ENCODE data around the gene CHDH. TPM values are rescaled to one million over a fixed set of nuclear protein-coding genes. Genes with fewer than 3 reads are reported as not detected.

Gene CHDH
- total and polyA plus RNA-seq, 2 experiments from 2014 or later: 2.3 to 6.6 TPM

DNA sequence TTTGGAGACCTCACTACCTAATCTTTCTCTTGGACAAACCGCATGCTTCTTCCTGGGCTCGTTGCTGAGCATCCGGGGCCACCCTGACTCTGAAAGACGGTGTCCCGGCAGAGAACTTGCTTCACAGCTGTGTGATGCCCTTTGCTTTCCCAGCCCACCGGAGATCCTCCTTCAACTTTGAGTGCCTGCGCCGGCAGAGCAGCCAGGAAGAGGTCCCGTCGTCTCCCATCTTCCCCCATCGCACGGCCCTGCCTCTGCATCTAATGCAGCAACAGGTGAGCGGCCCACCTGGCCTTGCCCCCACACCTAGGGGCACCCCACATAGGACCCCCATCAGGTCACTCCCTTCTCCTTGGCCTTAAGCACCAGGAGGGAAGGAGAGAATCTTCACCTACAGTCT, 37.7 kb downstream of the CHDH start:
- DNase-seq (ENCODE audit: low spot score) (no peak), ATAC-seq (no peak)
- H2AFZ ChIP-seq: no peak overlapping the region
- Mint-ChIP-seq H3K4me3 (no peak overlapping the region), H3K4me1 (peaks cover 16% of the 10 kb centered on the region), H3K27me3 (ENCODE audit: insufficient read depth, low read depth, poor library complexity) (peaks cover 4% of the 10 kb centered on the region), H3K27ac (no peak overlapping the region), H3K36me3 (ENCODE audit: low read depth) (no peaks in the 10 kb centered on the region), H3K9me3 (no peaks in the 10 kb centered on the region)
- H3K9me2 ChIP-seq (ENCODE audit: insufficient read depth): no peaks in the 10 kb centered on the region
- no peak overlapping the region for H3K4me3 ChIP-seq
- H3K4me1 ChIP-seq (ENCODE audit: insufficient read depth): no peaks in the 10 kb centered on the region
- no peaks in the 10 kb centered on the region for H3K79me2 ChIP-seq (replicated peaks; ENCODE audit: insufficient read depth)
- H3F3A ChIP-seq (replicated peaks; ENCODE audit: low read depth): no peaks in the 10 kb centered on the region
- no peak overlapping the region for H3K27ac ChIP-seq (ENCODE audit: low read depth)
- no peak overlapping the region for H3K4me2 ChIP-seq
- no peaks in the 10 kb centered on the region for H4K20me1 ChIP-seq (replicated peaks; ENCODE audit: insufficient read depth)
- H3K27me3 ChIP-seq (ENCODE audit: insufficient read depth): no peaks in the 10 kb centered on the region
- TF ChIP-seq EZH2phosphoT487 (IDR thresholded peaks at IDR 0.05; ENCODE audit: unreplicated experiment) (no peak), JUNB (IDR thresholded peaks at IDR 0.05; ENCODE audit: unreplicated experiment) (no peak), EZH2 (IDR thresholded peaks at IDR 0.05; ENCODE audit: low read depth, unreplicated experiment) (no peak), ZNF462 (CRISPR knock-in tag; IDR thresholded peaks at IDR 0.05) (no peak), STAT1 (IDR thresholded peaks at IDR 0.05; ENCODE audit: unreplicated experiment) (no peak), NANOG (IDR thresholded peaks at IDR 0.05; ENCODE audit: borderline replicate concordance) (no peak), CREB1 (CRISPR knock-in tag; IDR thresholded peaks at IDR 0.05; ENCODE audit: low read depth) (no peak), ZNF114 (CRISPR knock-in tag; IDR thresholded peaks at IDR 0.05) (no peak), ETS1 (IDR thresholded peaks at IDR 0.05) (no peak), POLR2AphosphoS5 (IDR thresholded peaks at IDR 0.05; ENCODE audit: low read depth) (no peak), ZNF331 (CRISPR knock-in tag; IDR thresholded peaks at IDR 0.05; ENCODE audit: low read depth) (no peak), CTCF (conservative IDR thresholded peaks at IDR 0.05; ENCODE audit: low read depth in 2 of 2) (no peak)
- TF ChIP-seq, protein P1, sequence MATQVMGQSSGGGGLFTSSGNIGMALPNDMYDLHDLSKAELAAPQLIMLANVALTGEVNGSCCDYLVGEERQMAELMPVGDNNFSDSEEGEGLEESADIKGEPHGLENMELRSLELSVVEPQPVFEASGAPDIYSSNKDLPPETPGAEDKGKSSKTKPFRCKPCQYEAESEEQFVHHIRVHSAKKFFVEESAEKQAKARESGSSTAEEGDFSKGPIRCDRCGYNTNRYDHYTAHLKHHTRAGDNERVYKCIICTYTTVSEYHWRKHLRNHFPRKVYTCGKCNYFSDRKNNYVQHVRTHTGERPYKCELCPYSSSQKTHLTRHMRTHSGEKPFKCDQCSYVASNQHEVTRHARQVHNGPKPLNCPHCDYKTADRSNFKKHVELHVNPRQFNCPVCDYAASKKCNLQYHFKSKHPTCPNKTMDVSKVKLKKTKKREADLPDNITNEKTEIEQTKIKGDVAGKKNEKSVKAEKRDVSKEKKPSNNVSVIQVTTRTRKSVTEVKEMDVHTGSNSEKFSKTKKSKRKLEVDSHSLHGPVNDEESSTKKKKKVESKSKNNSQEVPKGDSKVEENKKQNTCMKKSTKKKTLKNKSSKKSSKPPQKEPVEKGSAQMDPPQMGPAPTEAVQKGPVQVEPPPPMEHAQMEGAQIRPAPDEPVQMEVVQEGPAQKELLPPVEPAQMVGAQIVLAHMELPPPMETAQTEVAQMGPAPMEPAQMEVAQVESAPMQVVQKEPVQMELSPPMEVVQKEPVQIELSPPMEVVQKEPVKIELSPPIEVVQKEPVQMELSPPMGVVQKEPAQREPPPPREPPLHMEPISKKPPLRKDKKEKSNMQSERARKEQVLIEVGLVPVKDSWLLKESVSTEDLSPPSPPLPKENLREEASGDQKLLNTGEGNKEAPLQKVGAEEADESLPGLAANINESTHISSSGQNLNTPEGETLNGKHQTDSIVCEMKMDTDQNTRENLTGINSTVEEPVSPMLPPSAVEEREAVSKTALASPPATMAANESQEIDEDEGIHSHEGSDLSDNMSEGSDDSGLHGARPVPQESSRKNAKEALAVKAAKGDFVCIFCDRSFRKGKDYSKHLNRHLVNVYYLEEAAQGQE (IDR thresholded peaks at IDR 0.05; ENCODE audit: unreplicated experiment): no peak
- H3K36me3 ChIP-seq (ENCODE audit: insufficient read depth): no peaks in the 10 kb centered on the region
